Panc1 (cell line): ENCODE measurements around the gene STOX2. TPM values are rescaled to one million over a fixed set of nuclear protein-coding genes. Genes with fewer than 3 reads are reported as not detected.

Experiments used
- ATAC-seq: fragments of 200-7000 bp; cut with Tn5 transposase; 2 replicates; pipeline ENCODE4 v1.9.1; 2020; ENCODE audit warnings: mild to moderate bottlenecking, moderate library complexity
- BruUV-seq: library from RNA; stranded (reverse); fragments of 400-500 nt; replicated peaks from 2 replicates; lab custom pipeline; 2021; lab: Mats Ljungman, UMichigan
- CTCF ChIA-PET: fragments of 300-600 bp; sonication (Branson Sonifier 250); formaldehyde crosslinking; loops from one replicate; lab custom pipeline; 2022; ENCODE audit warnings: antibody characterized with exemption; lab: Charles Lee
- POLR2A ChIA-PET: fragments of 300-600 bp; sonication (Branson Sonifier 250); formaldehyde crosslinking; loops from one replicate; lab custom pipeline; 2022; ENCODE audit warnings: antibody characterized with exemption; lab: Charles Lee
- DNase-seq: peaks from one replicate; pipeline ENCODE4 v3.0.0-alpha.2; 2010; ENCODE audit warnings: low read depth, low spot score
- H3K27ac ChIP-seq: 2 replicates; pipeline ENCODE4 v1.5.1; 2011; ENCODE audit warnings: mild to moderate bottlenecking, low read length, inconsistent platforms
- H3K27me3 ChIP-seq: fragments of 200-500 bp; sonication (Bioruptor generic); 2 replicates; pipeline ENCODE4 v1.6.0; 2014; ENCODE audit warnings: low read length, inconsistent platforms; ENCODE audit not compliant: control insufficient read depth, insufficient read depth
- H3K36me3 ChIP-seq: fragments of 200-500 bp; sonication (Bioruptor generic); 2 replicates; pipeline ENCODE4 v1.5.1; 2014; ENCODE audit warnings: inconsistent platforms, mild to moderate bottlenecking, low read length, moderate library complexity; ENCODE audit not compliant: control insufficient read depth, insufficient read depth
- H3K4me1 ChIP-seq: 2 replicates; pipeline ENCODE4 v1.5.1; 2011; ENCODE audit warnings: inconsistent platforms, mild to moderate bottlenecking, low read length, moderate library complexity; ENCODE audit not compliant: control insufficient read depth, insufficient read depth
- H3K4me3 ChIP-seq, 2 experiments: 2 replicates each; pipeline ENCODE4 v1.5.1; 2011 to 2012; ENCODE audit warnings: low read depth in 2 of 2, low read length in 2 of 2, mild to moderate bottlenecking in 2 of 2, inconsistent platforms in 1 of 2, moderate library complexity in 1 of 2
- H3K9me3 ChIP-seq: fragments of 200-500 bp; sonication (Bioruptor generic); 2 replicates; pipeline ENCODE4 v1.5.1; 2014; ENCODE audit warnings: low read depth, mild to moderate bottlenecking, inconsistent platforms, low read length, moderate library complexity; ENCODE audit not compliant: control insufficient read depth, insufficient read depth
- CTCF ChIP-seq: fragments of 450-650 bp; IDR thresholded peaks from 2 replicates; pipeline ENCODE4 v1.5.1; 2017; ENCODE audit warnings: mild to moderate bottlenecking
- POLR2AphosphoS5 ChIP-seq: IDR thresholded peaks from 2 replicates; pipeline ENCODE4 v1.6.1; 2012; ENCODE audit warnings: mild to moderate bottlenecking, low read depth, low read length, moderate library complexity
- REST ChIP-seq, 2 experiments: IDR thresholded peaks; 2 replicates each; pipeline ENCODE4 v1.6.1; 2011 to 2012; ENCODE audit warnings: low read depth in 2 of 2, control low read depth in 1 of 2, low read length in 1 of 2, mild to moderate bottlenecking in 1 of 2, moderate library complexity in 1 of 2; ENCODE audit not compliant: insufficient read depth in 1 of 2
- SIN3A ChIP-seq: IDR thresholded peaks from 2 replicates; pipeline ENCODE4 v1.6.1; 2012; ENCODE audit warnings: low read depth, mild to moderate bottlenecking, low read length, moderate library complexity, borderline replicate concordance; ENCODE audit not compliant: insufficient read depth
- TCF7L2 ChIP-seq: IDR thresholded peaks from 2 replicates; pipeline ENCODE4 v1.6.1; 2011; ENCODE audit warnings: mild to moderate bottlenecking, low read depth, low read length, inconsistent platforms
- in situ Hi-C: cut with HindIII; loops from 2 replicates; pipeline ENCODE4 v1.10.0; 2016; ENCODE audit warnings: low sequenced_read_pairs, low pct_unique_long_range_greater_than_20kb
- intact Hi-C: fragments of 100-400 bp; cut with micrococcal nuclease; formaldehyde crosslinking; loops from one replicate; pipeline ENCODE4 v1.10.0; 2022; ENCODE audit not compliant: unreplicated experiment
- total RNA-seq: library from RNA; stranded (reverse); gene quantifications from one replicate; pipeline ENCODE4 v1.2.1, GENCODE V29; 2021; ENCODE audit not compliant: unreplicated experiment

Gene STOX2
- total RNA-seq, 1 experiment from 2014 or later, result 10.6 TPM

- ChIA-PET CTCF (interaction anchor here (0.6 kb wide), 1 partner anchor 80 kb away, joined by 4 read pairs; no protein-coding TSS in a partner anchor), POLR2A (interaction anchor here (0.6 kb wide), 1 partner anchor 234 kb away, joined by 3 read pairs; no protein-coding TSS in a partner anchor)
- BruUV-seq, result no TSS peak
- intact Hi-C loops, result no loop called here
- Histone ChIP-seq H3K27ac (no peak overlapping the region), H3K4me1 (no peaks in the 10 kb centered on the region), H3K9me3 (no peaks in the 10 kb centered on the region), H3K4me3 (no peak overlapping the region), H3K36me3 (no peaks in the 10 kb centered on the region), H3K27me3 (no peaks in the 10 kb centered on the region)
- in situ Hi-C loops, result no loop called here
- no peak for ATAC-seq
- DNase-seq, result no peak
- TF ChIP-seq TCF7L2 (no peak), REST (IDR thresholded peaks at IDR 0.05; ENCODE audit: insufficient read depth in 1 of 2, low read depth in 2 of 2, low read length in 1 of 2) (no peak), SIN3A (no peak), CTCF (no peak), POLR2AphosphoS5 (no peak)
Measured at GRCh38 chr4:184056877-184057276, 151.8 kb downstream of the STOX2 start.

- POLR2A ChIA-PET, result no interaction called here
- H3K4me3 ChIP-seq, result no peak overlapping the region
- H3K36me3 ChIP-seq, result no peaks in the 10 kb centered on the region
- TF ChIP-seq CTCF (no peak), SIN3A (no peak), TCF7L2 (no peak), REST (IDR thresholded peaks at IDR 0.05; ENCODE audit: insufficient read depth in 1 of 2, low read depth in 2 of 2, low read length in 1 of 2) (no peak), POLR2AphosphoS5 (no peak)
- no peaks in the 10 kb centered on the region for H3K9me3 ChIP-seq
- in situ Hi-C loops (no loop called here), intact Hi-C loops (no loop called here)
- CTCF ChIA-PET, result no interaction called here
- no peak for ATAC-seq
- BruUV-seq, result no TSS peak
- no peak for DNase-seq
- no peak overlapping the region for H3K27ac ChIP-seq
- no peaks in the 10 kb centered on the region for H3K27me3 ChIP-seq
- no peaks in the 10 kb centered on the region for H3K4me1 ChIP-seq
Measured at GRCh38 chr4:184058026-184058425, 152.9 kb downstream of the STOX2 start.
